HL-60/S4 (cell line): ENCODE data around the gene GCKR.
"Not testable (repeated sequence)": the region's sequence is repeated elsewhere in the genome, so short reads cannot be mapped to it uniquely, and the experiment has no call there.

Experiments
- in situ Hi-C: fragments of 300-500 bp; cut with MboI; formaldehyde crosslinking; loops from 2 replicates; pipeline ENCODE4 v1.14.3; 2022; ENCODE audit warnings: low sequenced_read_pairs

GCKR gene

DNA sequence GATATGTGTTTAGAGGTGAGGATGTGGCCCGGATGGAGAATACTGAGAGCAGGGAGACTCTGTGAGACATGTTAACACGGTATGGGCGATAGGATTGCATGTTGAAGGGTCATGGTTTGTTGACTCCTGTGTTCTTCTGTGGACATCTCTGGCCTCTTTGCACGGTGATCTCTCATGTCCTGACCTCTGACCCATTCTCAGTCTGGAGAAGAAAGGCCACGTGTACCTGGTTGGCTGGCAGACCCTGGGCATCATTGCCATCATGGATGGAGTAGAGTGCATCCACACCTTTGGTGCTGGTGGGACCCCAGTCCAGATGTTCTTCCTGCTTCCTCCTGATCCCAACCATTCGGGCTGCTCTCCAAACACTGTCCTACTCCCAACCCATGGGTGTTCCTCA, 9.9 kb downstream of the GCKR start:
- in situ Hi-C loops, result no loop called here

- in situ Hi-C loops, result no loop called here
Observed at GRCh38 chr2:27507293-27507692, 10.7 kb downstream of the GCKR start.

DNA sequence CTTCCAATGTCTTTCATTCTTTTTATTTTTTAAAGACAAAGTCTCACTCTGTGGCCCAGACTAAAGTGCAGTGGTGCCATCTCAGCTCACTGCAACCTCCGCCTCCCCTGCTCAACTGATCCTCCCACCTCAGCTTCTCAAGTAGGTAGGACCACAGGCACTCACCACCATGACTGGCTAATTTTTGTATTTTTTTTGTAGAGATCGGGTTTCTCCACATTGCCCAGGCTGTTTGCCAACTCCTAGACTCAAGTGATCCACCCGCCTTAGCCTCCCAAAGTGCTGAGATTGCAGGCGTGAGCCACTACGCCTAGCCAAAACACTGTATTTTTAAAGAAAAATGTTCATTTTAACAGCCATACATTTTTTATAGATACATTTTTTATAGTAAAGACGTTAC, 12.7 kb downstream of the GCKR start:
- in situ Hi-C loops, result no loop called here

DNA sequence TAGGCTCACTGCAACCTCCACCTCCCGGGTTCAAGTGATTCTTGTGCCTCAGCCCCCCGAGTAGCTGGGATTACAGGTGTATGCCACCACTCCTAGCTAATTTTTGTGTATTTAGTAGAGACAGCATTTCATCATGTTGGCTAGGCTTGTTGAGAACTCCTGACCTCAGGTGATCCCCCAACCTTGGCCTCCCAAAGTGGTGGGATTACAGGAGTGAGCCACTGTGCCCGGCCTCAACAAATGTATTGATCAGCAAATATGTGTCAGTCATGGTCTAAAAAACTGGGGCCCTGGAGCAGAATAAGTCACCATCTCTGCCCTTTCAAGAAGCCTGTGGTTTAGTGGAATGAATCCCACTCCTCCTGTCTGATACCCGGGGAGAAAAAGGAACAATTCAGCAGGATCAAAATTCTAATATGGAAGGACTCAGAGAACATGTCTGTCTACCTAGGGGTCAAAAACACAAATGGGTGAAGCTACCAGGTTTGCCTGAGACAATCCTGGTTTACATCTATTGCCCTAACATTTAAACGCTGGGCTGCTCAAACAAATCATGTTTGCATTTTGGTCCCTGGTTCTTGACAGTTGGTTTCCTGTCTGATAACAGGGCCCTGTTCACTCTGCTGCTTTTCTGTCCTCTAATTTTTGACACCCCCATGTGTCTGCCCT, 21.6 kb downstream of the GCKR start:
- in situ Hi-C loops, result no loop called here

GRCh38 chr2:27518782-27519113, 22.1 kb downstream of the GCKR start:
- in situ Hi-C loops, result no loop called here

DNA sequence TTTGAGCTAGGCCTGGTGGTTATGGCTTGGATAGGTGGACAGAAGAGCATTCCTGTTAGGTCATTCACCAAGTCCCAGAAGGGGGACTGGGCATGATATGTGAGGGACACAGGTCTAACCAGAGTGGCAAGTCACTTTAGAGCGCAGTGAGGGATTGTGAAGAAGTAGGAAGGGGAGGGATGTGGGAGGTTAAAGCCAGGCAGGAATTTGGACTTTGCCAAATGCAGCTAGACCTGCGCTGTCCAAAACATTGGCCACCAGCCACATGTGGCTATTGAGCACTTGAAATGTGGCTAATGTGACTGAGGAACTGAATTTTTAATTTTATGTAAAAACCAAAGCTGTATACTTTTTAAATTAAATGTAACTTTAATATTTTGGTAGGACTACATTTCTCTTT, 23.7 kb downstream of the GCKR start:
- in situ Hi-C loops, result no loop called here

GRCh38 chr2:27522400-27522945, 25.8 kb downstream of the GCKR start:
- in situ Hi-C loops, result no loop called here

GRCh38 chr2:27527182-27527581, 30.5 kb downstream of the GCKR start:
- in situ Hi-C loops, result no loop called here

DNA sequence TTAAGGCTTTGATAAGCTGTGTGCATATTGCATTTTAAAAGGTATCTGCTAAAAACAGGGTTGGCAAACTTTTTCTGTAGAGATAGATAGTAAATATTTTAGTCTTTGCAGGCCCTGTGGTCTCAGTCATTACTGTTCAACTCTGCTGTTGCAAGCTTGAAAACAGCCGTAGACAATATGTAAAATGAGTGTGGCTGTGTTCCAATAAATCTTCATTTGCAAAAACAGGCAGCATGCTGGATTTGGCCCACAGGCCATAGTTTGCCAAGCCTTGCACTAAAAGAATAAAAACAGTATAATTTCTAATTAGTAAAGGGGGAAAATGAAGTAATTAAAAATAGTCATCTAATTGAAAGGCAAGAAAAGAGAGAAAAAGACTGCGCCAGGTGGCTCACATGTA, 35.3 kb downstream of the GCKR start:
- in situ Hi-C loops, result no loop called here

DNA sequence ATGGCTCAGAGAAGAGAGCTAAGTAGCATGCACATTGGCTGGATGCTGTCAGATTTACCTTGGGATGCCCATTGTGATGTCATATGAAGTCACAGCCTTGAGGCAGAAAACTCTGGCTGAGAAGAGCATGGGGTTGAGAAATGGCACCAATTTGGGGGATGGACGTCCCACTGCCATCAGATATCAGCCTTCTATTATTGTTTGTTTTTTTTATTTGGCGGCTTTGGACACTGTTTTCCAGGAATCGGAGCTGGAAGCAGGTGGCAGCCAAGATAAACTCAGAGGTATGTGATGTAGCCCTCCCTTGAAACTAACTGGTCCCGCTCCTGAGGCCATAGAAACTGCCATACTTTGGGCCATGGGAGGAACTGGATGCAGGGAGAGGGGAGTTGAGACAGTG, 40.6 kb downstream of the GCKR start:
- in situ Hi-C loops, result no loop called here

DNA sequence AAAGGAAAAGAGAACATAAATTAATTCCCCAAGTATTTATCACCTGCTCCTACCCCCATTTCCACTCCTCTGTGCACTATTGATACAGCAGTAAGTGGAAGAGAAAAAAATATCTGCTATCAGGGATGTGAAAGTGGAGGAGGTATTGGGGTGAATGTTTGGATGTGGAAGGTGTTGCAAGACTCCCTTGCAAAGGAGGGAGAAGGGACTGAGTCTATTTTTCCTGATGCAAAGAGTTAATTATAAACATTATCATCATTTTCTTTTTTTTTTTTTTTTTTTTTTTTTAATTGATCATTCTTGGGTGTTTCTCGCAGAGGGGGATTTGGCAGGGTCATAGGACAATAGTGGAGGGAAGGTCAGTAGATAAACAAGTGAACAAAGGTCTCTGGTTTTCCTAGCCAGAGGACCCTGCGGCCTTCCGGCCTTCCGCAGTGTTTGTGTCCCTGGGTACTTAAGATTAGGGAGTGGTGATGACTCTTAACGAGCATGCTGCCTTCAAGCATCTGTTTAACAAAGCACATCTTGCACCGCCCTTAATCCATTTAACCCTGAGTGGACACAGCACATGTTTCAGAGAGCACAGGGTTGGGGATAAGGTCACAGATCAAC, 42.3 kb downstream of the GCKR start:
- in situ Hi-C loops, result not testable (repeated sequence)

GRCh38 chr2:27539649-27540048, 43.0 kb downstream of the GCKR start:
- in situ Hi-C loops, result not testable (repeated sequence)

DNA sequence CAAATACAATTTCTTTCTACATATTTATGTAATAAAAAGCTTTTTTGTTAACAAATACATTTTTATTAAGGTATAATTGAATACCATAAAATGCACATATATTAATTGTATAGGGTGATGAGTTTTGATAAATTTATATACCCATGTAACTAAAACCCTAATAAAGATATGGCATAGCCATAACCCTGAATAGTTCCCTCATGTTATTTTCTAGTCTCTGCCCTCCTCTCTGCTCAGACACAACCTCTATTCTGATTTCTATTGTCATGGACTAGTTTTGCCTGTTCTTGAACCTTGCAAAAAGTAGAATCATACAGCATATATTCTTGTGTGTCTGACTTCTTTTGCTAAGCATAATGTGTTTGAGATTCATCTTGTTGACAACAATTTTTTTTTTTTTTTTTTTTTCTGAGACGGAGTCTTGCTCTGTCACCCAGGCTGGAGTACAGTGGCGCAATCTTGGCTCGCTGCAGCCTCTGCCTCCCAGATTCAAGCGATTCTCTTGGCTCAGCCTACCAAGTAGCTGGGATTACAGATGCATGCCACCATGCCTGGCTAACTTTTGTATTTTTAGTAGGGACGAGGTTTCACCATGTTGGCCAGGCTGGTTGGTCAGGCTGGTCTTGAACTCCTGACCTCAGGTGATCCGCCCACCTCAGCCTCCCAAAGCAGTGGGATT, 47.6 kb downstream of the GCKR start:
- in situ Hi-C loops, result no loop called here

DNA sequence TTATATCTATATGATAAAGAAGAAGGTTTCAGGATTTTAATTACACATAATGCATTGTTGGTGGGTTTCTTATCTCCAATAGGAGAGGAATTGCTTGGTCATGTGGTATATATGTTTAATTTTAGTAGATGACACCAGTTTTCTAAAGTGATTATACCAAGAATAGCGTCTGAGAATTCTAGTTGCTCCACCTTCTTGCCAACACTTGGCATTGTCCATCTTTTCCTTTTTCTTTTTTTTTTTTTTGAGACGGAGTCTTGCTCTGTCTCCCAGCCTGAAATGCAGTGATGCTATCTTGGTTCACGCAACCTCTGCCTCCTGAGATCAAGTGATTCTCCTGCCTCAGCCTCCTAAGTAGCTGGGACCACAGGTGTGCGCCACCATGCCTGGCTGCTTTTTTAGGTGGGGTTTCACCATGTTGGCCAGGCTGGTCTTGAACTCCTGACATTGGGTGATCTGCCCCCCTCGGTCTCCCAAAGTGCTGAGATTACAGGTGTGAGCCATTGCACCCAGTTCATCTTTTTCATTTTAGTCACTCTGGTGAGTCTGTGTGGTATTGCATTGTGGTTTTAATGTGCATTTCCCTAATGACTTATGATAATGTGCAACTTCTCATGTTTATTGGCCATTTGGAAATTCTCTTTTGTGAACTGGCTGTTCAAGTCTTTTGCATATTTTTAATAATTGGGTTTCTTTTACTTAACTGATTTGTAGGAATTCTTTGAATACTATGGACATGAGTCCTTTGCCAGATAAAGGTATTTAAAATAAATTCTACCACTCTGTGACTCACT, 48.9 kb downstream of the GCKR start:
- in situ Hi-C loops, result no loop called here

GRCh38 chr2:27549303-27549702, 52.7 kb downstream of the GCKR start:
- in situ Hi-C loops, result no loop called here

DNA sequence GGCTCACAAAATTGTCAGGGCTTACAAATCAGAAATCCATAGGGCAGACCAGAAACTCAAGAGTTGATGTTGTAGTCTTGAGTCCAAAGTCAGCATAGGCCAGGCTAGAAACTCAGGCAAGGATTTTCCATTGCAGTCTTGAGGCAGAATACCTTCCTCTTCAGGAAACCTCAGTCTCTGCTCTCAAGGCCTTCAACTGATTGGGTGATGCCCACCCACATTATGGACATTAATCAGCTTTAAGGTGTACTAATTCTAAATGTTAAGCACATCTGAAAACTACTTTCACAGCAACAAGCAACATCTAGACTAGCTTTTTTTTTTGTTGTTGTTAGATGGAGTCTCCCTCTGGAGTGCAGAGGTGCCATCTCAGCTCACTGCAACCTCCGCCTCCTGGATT, 54.9 kb downstream of the GCKR start:
- in situ Hi-C loops, result no loop called here

- in situ Hi-C loops, result no loop called here
Observed at GRCh38 chr2:27552941-27553340, 56.3 kb downstream of the GCKR start.

- in situ Hi-C loops, result not testable (repeated sequence)
Observed at GRCh38 chr2:27554451-27554850, 57.8 kb downstream of the GCKR start.

DNA sequence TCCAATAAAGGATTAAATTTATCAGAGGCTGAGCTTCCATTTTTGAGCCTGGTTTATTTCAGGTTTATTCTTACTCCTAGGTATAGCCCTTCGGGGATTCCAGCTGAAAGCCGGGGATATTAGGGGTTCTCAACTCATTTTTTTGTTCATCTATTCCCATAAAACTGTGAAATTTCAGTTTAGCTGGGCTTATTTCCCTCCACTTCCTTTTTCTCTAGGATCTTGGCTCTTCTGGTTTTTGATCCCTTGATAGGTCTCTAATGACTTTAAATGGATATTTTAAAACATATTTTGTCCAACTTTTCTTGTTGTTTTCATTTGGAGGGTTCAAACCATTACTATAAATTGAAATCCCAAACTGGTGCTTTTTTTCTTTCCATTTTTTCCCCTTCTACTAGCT, 62.6 kb downstream of the GCKR start:
- in situ Hi-C loops, result no loop called here

- in situ Hi-C loops, result no loop called here
Observed at GRCh38 chr2:27561060-27561459, 64.4 kb downstream of the GCKR start.

DNA sequence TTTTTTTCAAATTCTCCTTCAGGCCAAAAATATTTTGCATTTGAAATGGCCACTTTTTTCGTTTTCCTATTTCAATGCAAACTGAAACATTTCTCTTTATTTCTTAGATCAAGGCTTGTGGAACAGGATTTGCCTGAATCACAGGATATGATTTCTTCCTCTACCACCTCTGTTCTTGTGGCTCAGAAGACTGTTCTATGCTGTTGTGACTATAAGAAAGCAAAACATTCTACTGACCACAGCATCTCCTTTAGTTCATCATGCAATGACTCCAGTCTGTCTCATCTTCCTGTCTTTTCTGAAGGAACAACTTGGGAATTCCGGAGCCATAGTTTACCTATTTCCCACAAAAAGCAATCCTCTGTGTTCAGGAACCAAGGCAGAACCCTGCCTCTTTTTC, 70.0 kb downstream of the GCKR start:
- in situ Hi-C loops, result no loop called here
